GM12878 (cell line): ENCODE data around the gene TMEM150A. TPM values are rescaled to one million over a fixed set of nuclear protein-coding genes. Genes with fewer than 3 reads are reported as not detected.

Experiments used
- ATAC-seq: fragments of 200-7000 bp; cut with Tn5 transposase; 3 replicates; pipeline ENCODE4 v1.9.1; 2020; ENCODE audit warnings: mild to moderate bottlenecking, moderate library complexity
- BruUV-seq: library from RNA; stranded (reverse); fragments of 400-500 nt; replicated peaks from 2 replicates; lab custom pipeline; 2021; lab: Mats Ljungman, UMichigan
- CTCF ChIA-PET: fragments of 300-600 bp; sonication (Branson Sonifier 250); formaldehyde crosslinking; extraction: SDS; loops from one replicate; lab custom pipeline; 2021; ENCODE audit warnings: inconsistent platforms; lab: Yijun Ruan, JAX
- POLR2A ChIA-PET: fragments of 350-600 bp; formaldehyde crosslinking; extraction: SDS; loops from one replicate; lab custom pipeline; 2021; ENCODE audit warnings: inconsistent platforms; lab: Charles Lee
- RAD21 ChIA-PET: fragments of 300-600 bp; sonication (Branson Sonifier 250); formaldehyde crosslinking; loops from one replicate; lab custom pipeline; 2023; ENCODE audit warnings: antibody characterized with exemption; ENCODE audit not compliant: unreplicated experiment; lab: Charles Lee
- SMC1A ChIA-PET: fragments of 300-600 bp; sonication (Branson Sonifier 250); formaldehyde crosslinking; loops from one replicate; lab custom pipeline; 2023; ENCODE audit not compliant: unreplicated experiment, uncharacterized antibody; lab: Charles Lee
- DNase-seq: peaks from one replicate; pipeline ENCODE4 v3.0.0-alpha.2; 2011; ENCODE audit warnings: low read depth, low spot score
- FAIRE-seq: peaks from 3 replicates; lab custom pipeline; 2011; peaks lifted over from hg19 to GRCh38; lab: Jason Lieb, UNC
- H2AFZ ChIP-seq: 2 replicates; pipeline ENCODE4 v1.6.0; 2011; ENCODE audit warnings: low read depth, low read length, control low read depth; ENCODE audit not compliant: control insufficient read depth
- H3K27ac ChIP-seq: 2 replicates; pipeline ENCODE4 v1.5.1; 2011; ENCODE audit warnings: control low read depth; ENCODE audit not compliant: control insufficient read depth, insufficient read depth
- H3K27me3 ChIP-seq, 2 experiments: replicated peaks in 1 of 2; 2 replicates each; pipeline versions ENCODE4 v1.6.0 to v1.6.1; 2011; ENCODE audit warnings: low read length in 1 of 2; ENCODE audit not compliant: control insufficient read depth in 2 of 2, insufficient read depth in 2 of 2
- H3K36me3 ChIP-seq, 2 experiments: 2 replicates each; pipeline ENCODE4 v1.5.1; 2011; ENCODE audit warnings: low read length in 1 of 2; ENCODE audit not compliant: control insufficient read depth in 2 of 2, insufficient read depth in 2 of 2
- H3K4me1 ChIP-seq: 2 replicates; pipeline ENCODE4 v1.6.1; 2011; ENCODE audit warnings: mild to moderate bottlenecking, low read length, moderate library complexity, mixed read lengths; ENCODE audit not compliant: control insufficient read depth, insufficient read depth
- H3K4me2 ChIP-seq: 2 replicates; pipeline ENCODE4 v1.6.0; 2011; ENCODE audit warnings: control low read depth; ENCODE audit not compliant: control insufficient read depth, insufficient read depth
- H3K4me3 ChIP-seq: fragments of 200-600 bp; sonication (generic); 2 replicates; pipeline ENCODE4 v1.5.1; 2016
- H3K79me2 ChIP-seq: 2 replicates; pipeline ENCODE4 v1.6.0; 2011; ENCODE audit warnings: low read length; ENCODE audit not compliant: control insufficient read depth, insufficient read depth
- H3K9ac ChIP-seq: 2 replicates; pipeline ENCODE4 v1.8.0; 2011; ENCODE audit warnings: low read length, control low read depth, mixed read lengths; ENCODE audit not compliant: control insufficient read depth, insufficient read depth
- H3K9me3 ChIP-seq: replicated peaks from 3 replicates; pipeline ENCODE4 v1.5.1; 2011; ENCODE audit warnings: mild to moderate bottlenecking, low read length; ENCODE audit not compliant: control insufficient read depth, insufficient read depth
- H4K20me1 ChIP-seq: 2 replicates; pipeline ENCODE4 v1.6.0; 2011; ENCODE audit not compliant: control insufficient read depth, insufficient read depth
- BACH1 ChIP-seq: fragments of 450-650 bp; IDR thresholded peaks from 2 replicates; pipeline ENCODE4 v1.6.1; 2017; ENCODE audit warnings: mild to moderate bottlenecking, borderline replicate concordance
- BCL11A ChIP-seq: IDR thresholded peaks from 2 replicates; pipeline ENCODE4 v1.6.1; 2011; ENCODE audit warnings: low read depth, low read length
- FOXK2 ChIP-seq: fragments of 450-650 bp; IDR thresholded peaks from 2 replicates; pipeline ENCODE4 v1.6.1; 2017; ENCODE audit warnings: mild to moderate bottlenecking, moderate library complexity
- IKZF1 ChIP-seq: fragments of 450-650 bp; conservative IDR thresholded peaks from 2 replicates; pipeline ENCODE4 v1.6.1; 2017; ENCODE audit warnings: antibody characterized with exemption, mild to moderate bottlenecking
- NFXL1 ChIP-seq: fragments of 450-650 bp; IDR thresholded peaks from 2 replicates; pipeline ENCODE4 v1.6.1; 2017; ENCODE audit warnings: antibody characterized with exemption, mild to moderate bottlenecking, borderline replicate concordance
- POLR2AphosphoS5 ChIP-seq: IDR thresholded peaks from 2 replicates; pipeline ENCODE4 v1.6.1; 2011; ENCODE audit warnings: mild to moderate bottlenecking, low read length, inconsistent platforms
- SRF ChIP-seq, 2 experiments: IDR thresholded peaks; 2 replicates each; pipeline ENCODE4 v1.6.1; 2011; ENCODE audit warnings: low read depth in 2 of 2, low read length in 2 of 2, mild to moderate bottlenecking in 1 of 2, moderate library complexity in 1 of 2
- ZNF24 ChIP-seq: fragments of 450-650 bp; IDR thresholded peaks from 2 replicates; pipeline ENCODE4 v1.6.1; 2017; ENCODE audit warnings: antibody characterized with exemption, mild to moderate bottlenecking
- WGBS: methylation state at CpG from one replicate; pipeline ENCODE4 v1.1.6; 2016; ENCODE audit warnings: low lambda C conversion rate; ENCODE audit not compliant: insufficient replicate concordance, insufficient coverage; ENCODE audit errors: missing lambda C conversion rate; 5-methylcytosine and 5-hydroxymethylcytosine counted together
- in situ Hi-C: fragments of 300-500 bp; cut with MboI; formaldehyde crosslinking; loops from 9 replicates; pipeline ENCODE4 v1.14.3; 2018; ENCODE audit warnings: mixed read lengths
- intact Hi-C: fragments of 100-400 bp; cut with micrococcal nuclease; formaldehyde crosslinking; loops from one replicate; pipeline ENCODE4 v1.14.2; 2022; ENCODE audit not compliant: unreplicated experiment
- polyA plus RNA-seq, 11 experiments: library from polyadenylated mRNA; depleted of rRNA in 4 of 11; unstranded in 6 of 11; stranded (reverse) in 5 of 11; fragments of >200 nt; fragmentation: Nextera tagmentation in 4 of 11; fragmentation: Illumina TruSeq in 1 of 11; extraction: Ambion mirVana in 4 of 11; extraction: Trizol in 1 of 11; gene quantifications; 1 replicate in 1 of 11; 2 replicates in 10 of 11; pipeline versions ENCODE4 v1.2.1 to v1.2.3, GENCODE V29; 2011 to 2016; ENCODE audit warnings: inconsistent platforms in 2 of 11, missing spikeins in 2 of 11, low read depth in 1 of 11
- total RNA-seq, 4 experiments: library from RNA; depleted of rRNA in 3 of 4; stranded (reverse); fragments of >200 nt in 3 of 4; fragmentation: Illumina TruSeq in 1 of 4; extraction: Trizol in 1 of 4; gene quantifications; 2 replicates each; pipeline versions ENCODE4 v1.2.1 to v1.2.3, GENCODE V29; 2013 to 2021
- TF ChIP-seq, protein P1 (sequence below): fragments of 450-650 bp; IDR thresholded peaks from 2 replicates; pipeline ENCODE4 v1.6.1; 2017; ENCODE audit warnings: mild to moderate bottlenecking, moderate library complexity
- TF ChIP-seq, protein P2 (sequence below): IDR thresholded peaks from 2 replicates; pipeline ENCODE4 v1.6.1; 2012; ENCODE audit warnings: improper control_type of control experiment, low read depth, low read length; ENCODE audit not compliant: insufficient replicate concordance
- TF ChIP-seq, protein P3 (sequence below): IDR thresholded peaks from 2 replicates; pipeline ENCODE4 v1.6.1; 2011; ENCODE audit warnings: mild to moderate bottlenecking, low read depth, low read length, moderate library complexity; ENCODE audit not compliant: insufficient replicate concordance

Gene TMEM150A
- total and polyA plus RNA-seq, 10 of the 15 experiments (the other 5 are each of a cell fraction or from before 2014, with no cell fraction given), result 0.45 to 4.4 (median 2.6) TPM

DNA sequence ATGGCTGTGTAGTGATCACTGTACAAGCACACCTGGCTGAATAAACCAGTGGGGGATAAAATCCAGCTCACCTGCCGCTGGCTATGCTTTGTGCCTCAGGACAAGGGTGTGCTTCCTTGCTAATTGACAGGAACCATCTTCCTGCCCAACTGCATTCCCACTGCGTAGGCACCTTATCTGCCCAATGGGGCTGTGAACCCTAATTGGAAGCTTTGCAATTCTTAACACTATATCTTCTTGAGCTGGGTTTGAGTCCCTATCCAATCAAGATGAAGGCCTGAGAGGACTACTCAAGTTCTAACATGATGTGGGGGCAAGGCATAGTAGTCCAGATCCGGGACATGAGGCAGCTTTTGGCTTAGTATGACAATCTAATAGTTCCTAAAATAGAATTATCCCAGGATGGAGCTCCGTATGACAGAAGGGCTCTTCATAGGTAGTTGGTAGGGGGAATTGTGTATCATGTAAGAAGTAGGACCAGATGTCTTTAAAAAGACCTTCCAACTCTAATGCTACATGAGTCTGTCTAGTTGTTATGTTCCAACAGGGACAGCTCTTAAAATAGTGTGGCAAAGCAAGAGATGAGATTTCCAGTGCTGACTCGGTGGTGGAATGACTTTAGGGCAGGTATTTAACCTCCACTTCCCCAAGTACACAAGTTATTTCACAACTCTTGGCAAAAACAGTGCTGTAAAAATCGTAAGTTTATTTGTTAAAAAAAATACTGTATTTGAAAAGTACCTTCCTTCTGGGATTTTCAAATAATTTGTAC, 2.3 kb upstream of the TMEM150A start:
- CTCF ChIA-PET, result interaction anchor here (0.6 to 1.6 kb wide), 3 partner anchors 9 to 32 kb away, joined by 3 to 7 read pairs (median 5); partner anchors contain the start of gene RNF181
- intact Hi-C loops, result no loop called here

More for the DNA sequence above, 2.3 kb upstream of the TMEM150A start:
- Histone ChIP-seq H3K4me3 (no peak overlapping the region), H3K9ac (no peak overlapping the region), H3K36me3 (peaks cover 3 to 17% of the 10 kb centered on the region in 2 experiments; a peak in 3 of 4 replicates), H3K27ac (no peak overlapping the region), H4K20me1 (no peaks in the 10 kb centered on the region; the same call in 1 of the 2 replicates), H3K9me3 (no peaks in the 10 kb centered on the region), H3K4me2 (no peak overlapping the region), H3K79me2 (no peaks in the 10 kb centered on the region), H3K27me3 (no peaks in the 10 kb centered on the region), H3K4me1 (no peaks in the 10 kb centered on the region; the same call in 1 of the 2 replicates), H2AFZ (no peak overlapping the region)
- TF ChIP-seq IKZF1, result no peak
- TF ChIP-seq POLR2AphosphoS5, result no peak
- TF ChIP-seq, protein P1, sequence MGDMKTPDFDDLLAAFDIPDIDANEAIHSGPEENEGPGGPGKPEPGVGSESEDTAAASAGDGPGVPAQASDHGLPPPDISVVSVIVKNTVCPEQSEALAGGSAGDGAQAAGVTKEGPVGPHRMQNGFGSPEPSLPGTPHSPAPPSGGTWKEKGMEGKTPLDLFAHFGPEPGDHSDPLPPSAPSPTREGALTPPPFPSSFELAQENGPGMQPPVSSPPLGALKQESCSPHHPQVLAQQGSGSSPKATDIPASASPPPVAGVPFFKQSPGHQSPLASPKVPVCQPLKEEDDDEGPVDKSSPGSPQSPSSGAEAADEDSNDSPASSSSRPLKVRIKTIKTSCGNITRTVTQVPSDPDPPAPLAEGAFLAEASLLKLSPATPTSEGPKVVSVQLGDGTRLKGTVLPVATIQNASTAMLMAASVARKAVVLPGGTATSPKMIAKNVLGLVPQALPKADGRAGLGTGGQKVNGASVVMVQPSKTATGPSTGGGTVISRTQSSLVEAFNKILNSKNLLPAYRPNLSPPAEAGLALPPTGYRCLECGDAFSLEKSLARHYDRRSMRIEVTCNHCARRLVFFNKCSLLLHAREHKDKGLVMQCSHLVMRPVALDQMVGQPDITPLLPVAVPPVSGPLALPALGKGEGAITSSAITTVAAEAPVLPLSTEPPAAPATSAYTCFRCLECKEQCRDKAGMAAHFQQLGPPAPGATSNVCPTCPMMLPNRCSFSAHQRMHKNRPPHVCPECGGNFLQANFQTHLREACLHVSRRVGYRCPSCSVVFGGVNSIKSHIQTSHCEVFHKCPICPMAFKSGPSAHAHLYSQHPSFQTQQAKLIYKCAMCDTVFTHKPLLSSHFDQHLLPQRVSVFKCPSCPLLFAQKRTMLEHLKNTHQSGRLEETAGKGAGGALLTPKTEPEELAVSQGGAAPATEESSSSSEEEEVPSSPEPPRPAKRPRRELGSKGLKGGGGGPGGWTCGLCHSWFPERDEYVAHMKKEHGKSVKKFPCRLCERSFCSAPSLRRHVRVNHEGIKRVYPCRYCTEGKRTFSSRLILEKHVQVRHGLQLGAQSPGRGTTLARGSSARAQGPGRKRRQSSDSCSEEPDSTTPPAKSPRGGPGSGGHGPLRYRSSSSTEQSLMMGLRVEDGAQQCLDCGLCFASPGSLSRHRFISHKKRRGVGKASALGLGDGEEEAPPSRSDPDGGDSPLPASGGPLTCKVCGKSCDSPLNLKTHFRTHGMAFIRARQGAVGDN, result no peak
- no peak for TF ChIP-seq BACH1
- TF ChIP-seq BCL11A, result no peak
- TF ChIP-seq SRF (IDR thresholded peaks at IDR 0.05; ENCODE audit: low read depth in 2 of 2, low read length in 2 of 2), result no peak
- TF ChIP-seq FOXK2, result no peak
- TF ChIP-seq, protein P2, sequence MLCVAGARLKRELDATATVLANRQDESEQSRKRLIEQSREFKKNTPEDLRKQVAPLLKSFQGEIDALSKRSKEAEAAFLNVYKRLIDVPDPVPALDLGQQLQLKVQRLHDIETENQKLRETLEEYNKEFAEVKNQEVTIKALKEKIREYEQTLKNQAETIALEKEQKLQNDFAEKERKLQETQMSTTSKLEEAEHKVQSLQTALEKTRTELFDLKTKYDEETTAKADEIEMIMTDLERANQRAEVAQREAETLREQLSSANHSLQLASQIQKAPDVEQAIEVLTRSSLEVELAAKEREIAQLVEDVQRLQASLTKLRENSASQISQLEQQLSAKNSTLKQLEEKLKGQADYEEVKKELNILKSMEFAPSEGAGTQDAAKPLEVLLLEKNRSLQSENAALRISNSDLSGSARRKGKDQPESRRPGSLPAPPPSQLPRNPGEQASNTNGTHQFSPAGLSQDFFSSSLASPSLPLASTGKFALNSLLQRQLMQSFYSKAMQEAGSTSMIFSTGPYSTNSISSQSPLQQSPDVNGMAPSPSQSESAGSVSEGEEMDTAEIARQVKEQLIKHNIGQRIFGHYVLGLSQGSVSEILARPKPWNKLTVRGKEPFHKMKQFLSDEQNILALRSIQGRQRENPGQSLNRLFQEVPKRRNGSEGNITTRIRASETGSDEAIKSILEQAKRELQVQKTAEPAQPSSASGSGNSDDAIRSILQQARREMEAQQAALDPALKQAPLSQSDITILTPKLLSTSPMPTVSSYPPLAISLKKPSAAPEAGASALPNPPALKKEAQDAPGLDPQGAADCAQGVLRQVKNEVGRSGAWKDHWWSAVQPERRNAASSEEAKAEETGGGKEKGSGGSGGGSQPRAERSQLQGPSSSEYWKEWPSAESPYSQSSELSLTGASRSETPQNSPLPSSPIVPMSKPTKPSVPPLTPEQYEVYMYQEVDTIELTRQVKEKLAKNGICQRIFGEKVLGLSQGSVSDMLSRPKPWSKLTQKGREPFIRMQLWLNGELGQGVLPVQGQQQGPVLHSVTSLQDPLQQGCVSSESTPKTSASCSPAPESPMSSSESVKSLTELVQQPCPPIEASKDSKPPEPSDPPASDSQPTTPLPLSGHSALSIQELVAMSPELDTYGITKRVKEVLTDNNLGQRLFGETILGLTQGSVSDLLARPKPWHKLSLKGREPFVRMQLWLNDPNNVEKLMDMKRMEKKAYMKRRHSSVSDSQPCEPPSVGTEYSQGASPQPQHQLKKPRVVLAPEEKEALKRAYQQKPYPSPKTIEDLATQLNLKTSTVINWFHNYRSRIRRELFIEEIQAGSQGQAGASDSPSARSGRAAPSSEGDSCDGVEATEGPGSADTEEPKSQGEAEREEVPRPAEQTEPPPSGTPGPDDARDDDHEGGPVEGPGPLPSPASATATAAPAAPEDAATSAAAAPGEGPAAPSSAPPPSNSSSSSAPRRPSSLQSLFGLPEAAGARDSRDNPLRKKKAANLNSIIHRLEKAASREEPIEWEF, result no peak
- no peak for TF ChIP-seq NFXL1
- no peak for TF ChIP-seq ZNF24
- TF ChIP-seq, protein P3, sequence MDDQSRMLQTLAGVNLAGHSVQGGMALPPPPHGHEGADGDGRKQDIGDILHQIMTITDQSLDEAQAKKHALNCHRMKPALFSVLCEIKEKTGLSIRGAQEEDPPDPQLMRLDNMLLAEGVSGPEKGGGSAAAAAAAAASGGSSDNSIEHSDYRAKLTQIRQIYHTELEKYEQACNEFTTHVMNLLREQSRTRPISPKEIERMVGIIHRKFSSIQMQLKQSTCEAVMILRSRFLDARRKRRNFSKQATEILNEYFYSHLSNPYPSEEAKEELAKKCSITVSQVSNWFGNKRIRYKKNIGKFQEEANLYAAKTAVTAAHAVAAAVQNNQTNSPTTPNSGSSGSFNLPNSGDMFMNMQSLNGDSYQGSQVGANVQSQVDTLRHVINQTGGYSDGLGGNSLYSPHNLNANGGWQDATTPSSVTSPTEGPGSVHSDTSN, result no peak
- no peak for DNase-seq
- ATAC-seq, result no peak
- in situ Hi-C loops, result no loop called here
- no TSS peak for BruUV-seq
- SMC1A ChIA-PET, result interaction anchor here (1.2 to 2.3 kb wide), 3 partner anchors 10 to 56 kb away, joined by 5 to 6 read pairs (median 5); partner anchors contain the start of gene RNF181
- POLR2A ChIA-PET, result interaction anchor here (0.9 to 2.1 kb wide), 3 partner anchors 10 to 43 kb away, joined by 3 to 10 read pairs (median 4); partner anchors contain the start of gene RNF181
- no peak for FAIRE-seq
- WGBS, result 88% methylated on average over 6 of the region's 6 CpGs
- RAD21 ChIA-PET, result interaction anchor here (1.2 kb wide), 1 partner anchor 9 kb away, joined by 6 read pairs; the partner anchor contains the start of gene RNF181
